ENCODE results near the gene PAQR8.

DNA sequence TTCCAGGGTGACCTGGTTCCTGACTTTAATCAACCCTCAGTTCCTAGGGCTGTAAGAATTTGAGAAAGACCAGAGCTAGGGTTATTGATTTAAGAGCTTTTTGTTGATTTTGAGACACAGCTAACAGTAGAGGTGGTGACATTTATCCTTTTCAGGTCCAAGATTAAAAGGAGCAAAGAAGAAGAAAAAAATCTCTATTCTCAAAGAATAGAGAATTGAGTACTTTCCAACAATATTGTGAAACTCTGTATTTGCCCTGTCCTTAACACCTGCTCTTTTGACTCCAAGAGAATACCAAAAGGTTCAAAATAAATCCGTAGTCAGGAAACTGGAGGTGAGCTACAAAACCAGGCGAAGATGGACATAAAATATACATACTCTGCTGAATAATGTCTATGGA lies 7.3 kb downstream of the PAQR8 start:
- TF ChIP-seq, protein P1, sequence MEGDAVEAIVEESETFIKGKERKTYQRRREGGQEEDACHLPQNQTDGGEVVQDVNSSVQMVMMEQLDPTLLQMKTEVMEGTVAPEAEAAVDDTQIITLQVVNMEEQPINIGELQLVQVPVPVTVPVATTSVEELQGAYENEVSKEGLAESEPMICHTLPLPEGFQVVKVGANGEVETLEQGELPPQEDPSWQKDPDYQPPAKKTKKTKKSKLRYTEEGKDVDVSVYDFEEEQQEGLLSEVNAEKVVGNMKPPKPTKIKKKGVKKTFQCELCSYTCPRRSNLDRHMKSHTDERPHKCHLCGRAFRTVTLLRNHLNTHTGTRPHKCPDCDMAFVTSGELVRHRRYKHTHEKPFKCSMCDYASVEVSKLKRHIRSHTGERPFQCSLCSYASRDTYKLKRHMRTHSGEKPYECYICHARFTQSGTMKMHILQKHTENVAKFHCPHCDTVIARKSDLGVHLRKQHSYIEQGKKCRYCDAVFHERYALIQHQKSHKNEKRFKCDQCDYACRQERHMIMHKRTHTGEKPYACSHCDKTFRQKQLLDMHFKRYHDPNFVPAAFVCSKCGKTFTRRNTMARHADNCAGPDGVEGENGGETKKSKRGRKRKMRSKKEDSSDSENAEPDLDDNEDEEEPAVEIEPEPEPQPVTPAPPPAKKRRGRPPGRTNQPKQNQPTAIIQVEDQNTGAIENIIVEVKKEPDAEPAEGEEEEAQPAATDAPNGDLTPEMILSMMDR (IDR thresholded peaks at IDR 0.05; ENCODE audit: borderline replicate concordance, extremely low read depth, low read length, poor library complexity, severe bottlenecking) = no peak
- no peak for TF ChIP-seq EZH2 (IDR thresholded peaks at IDR 0.05; ENCODE audit: borderline replicate concordance, low read depth, low read length, severe bottlenecking)

Measured in DND-41 (cell line).